MCF 10A (cell line): ENCODE data around the gene COL4A4. TPM values are rescaled to one million over a fixed set of nuclear protein-coding genes. Genes with fewer than 3 reads are reported as not detected.

Source experiments
- BruUV-seq: library from RNA; stranded (reverse); fragments of 400-500 nt; replicated peaks from 2 replicates; lab custom pipeline; 2021; lab: Mats Ljungman, UMichigan
- CTCF ChIA-PET: fragments of 300-600 bp; sonication (Branson Sonifier 250); formaldehyde crosslinking; extraction: SDS; loops from one replicate; lab custom pipeline; 2021; ENCODE audit warnings: antibody characterized with exemption, inconsistent platforms; lab: Yijun Ruan, JAX
- POLR2A ChIA-PET: fragments of 300-600, 350-650 bp; sonication (Branson Sonifier 250); formaldehyde crosslinking; extraction: SDS; loops from one replicate; lab custom pipeline; 2020; ENCODE audit warnings: antibody characterized with exemption, inconsistent platforms; lab: Yijun Ruan, JAX
- DNase-seq: peaks from one replicate; pipeline ENCODE4 v3.0.0-alpha.2; 2018; ENCODE audit not compliant: unreplicated experiment
- H3K27ac Mint-ChIP-seq: one replicate; pipeline ENCODE4 v1.8.0; 2022; ENCODE audit warnings: mild to moderate bottlenecking, low read depth, mixed read lengths; ENCODE audit not compliant: unreplicated experiment
- H3K27me3 Mint-ChIP-seq: one replicate; pipeline ENCODE4 v1.8.0; 2022; ENCODE audit warnings: mixed read lengths; ENCODE audit not compliant: insufficient read depth, unreplicated experiment
- H3K36me3 Mint-ChIP-seq: one replicate; pipeline ENCODE4 v1.8.0; 2022; ENCODE audit warnings: mild to moderate bottlenecking, moderate library complexity, mixed read lengths; ENCODE audit not compliant: insufficient read depth, unreplicated experiment
- H3K4me1 Mint-ChIP-seq: one replicate; pipeline ENCODE4 v1.8.0; 2022; ENCODE audit warnings: mixed read lengths; ENCODE audit not compliant: insufficient read depth, unreplicated experiment
- H3K4me3 Mint-ChIP-seq: one replicate; pipeline ENCODE4 v1.8.0; 2022; ENCODE audit warnings: mild to moderate bottlenecking, moderate library complexity, mixed read lengths; ENCODE audit not compliant: unreplicated experiment
- H3K9me3 Mint-ChIP-seq: one replicate; pipeline ENCODE4 v1.8.0; 2022; ENCODE audit warnings: mixed read lengths; ENCODE audit not compliant: unreplicated experiment
- CTCF ChIP-seq: fragments of 200-600 bp; IDR thresholded peaks from one replicate; pipeline ENCODE4 v1.8.0; 2022; ENCODE audit warnings: antibody characterized with exemption, mild to moderate bottlenecking; ENCODE audit not compliant: unreplicated experiment
- intact Hi-C: fragments of 100-400 bp; cut with micrococcal nuclease; formaldehyde crosslinking; loops from 2 replicates; pipeline ENCODE4 v1.14.1; 2022
- total RNA-seq: library from RNA; stranded (reverse); gene quantifications from 2 replicates; pipeline ENCODE4 v1.2.3, GENCODE V29; 2022

COL4A4 gene
- total RNA-seq, 1 experiment from 2014 or later: 0.30 TPM

DNA sequence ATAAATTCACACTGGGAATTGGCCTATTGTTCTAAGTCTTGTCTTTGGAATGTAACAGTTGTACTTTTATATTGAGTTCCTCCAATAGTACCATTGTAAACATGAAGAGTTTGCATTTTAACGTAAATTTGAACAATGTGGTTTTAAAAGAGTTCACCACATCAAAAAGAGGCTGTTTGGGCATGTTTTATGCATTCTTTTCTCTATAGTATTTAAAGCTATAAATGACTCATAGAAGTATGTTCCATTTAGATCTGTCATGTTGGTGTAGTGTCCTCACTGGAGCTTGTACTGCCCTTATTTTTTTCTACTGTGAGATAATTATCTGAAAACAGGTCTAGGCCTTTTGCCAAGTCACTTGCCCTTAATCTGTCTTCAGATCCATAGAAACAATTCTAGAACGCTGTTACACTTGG lies 186.2 kb downstream of the COL4A4 start:
- Mint-ChIP-seq H3K27ac (no peak overlapping the region), H3K4me3 (no peak overlapping the region)
- peak; percentile 40 for DNase-seq

DNA sequence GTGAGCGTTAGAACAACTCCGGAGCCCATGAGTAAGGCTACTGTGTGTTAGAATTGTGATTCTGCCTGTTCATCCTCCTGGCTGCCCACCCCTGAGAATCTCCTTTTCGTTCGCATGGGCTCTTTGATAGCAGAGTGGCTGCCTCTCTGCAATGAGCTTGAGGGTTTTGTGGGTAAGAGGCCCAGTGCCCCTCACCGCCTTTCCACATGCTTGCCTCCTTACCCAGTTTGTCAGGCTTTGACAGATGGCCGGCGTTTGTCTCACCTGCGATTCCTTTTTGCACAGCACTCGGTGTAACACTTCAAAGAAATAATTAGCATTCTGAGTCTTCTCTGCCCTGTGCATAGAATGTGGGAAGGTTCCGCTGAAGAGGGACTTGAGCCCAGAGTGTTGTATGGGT lies 190.2 kb downstream of the COL4A4 start:
- no peak for TF ChIP-seq CTCF
- Mint-ChIP-seq H3K27ac (no peak overlapping the region), H3K4me3 (no peak overlapping the region), H3K27me3 (no peaks in the 10 kb centered on the region), H3K4me1 (peaks cover 17% of the 10 kb centered on the region), H3K36me3 (no peaks in the 10 kb centered on the region), H3K9me3 (no peaks in the 10 kb centered on the region)
- intact Hi-C loops: no loop called here
- ChIA-PET POLR2A (no interaction called here), CTCF (no interaction called here)
- BruUV-seq: no TSS peak
- DNase-seq: no peak

More for the DNA sequence above, 186.2 kb downstream of the COL4A4 start:
- no peaks in the 10 kb centered on the region for H3K9me3 Mint-ChIP-seq
- H3K27me3 Mint-ChIP-seq: no peaks in the 10 kb centered on the region
- ChIA-PET CTCF (interaction anchor here (0.7 to 1.7 kb wide), 2 partner anchors 61 to 1545 kb away, joined by 3 to 5 read pairs; no protein-coding TSS in a partner anchor), POLR2A (interaction anchor here (0.6 to 3.0 kb wide), 4 partner anchors 62 to 531 kb away, joined by 3 to 20 read pairs (median 4); partner anchors contain the start of gene RHBDD1)
- TF ChIP-seq CTCF: no peak
- no peaks in the 10 kb centered on the region for H3K36me3 Mint-ChIP-seq
- intact Hi-C loops: no loop called here
- peaks cover 26% of the 10 kb centered on the region for H3K4me1 Mint-ChIP-seq
- no TSS peak for BruUV-seq

GRCh38 chr2:226971770-226972169 lies 192.2 kb downstream of the COL4A4 start:
- H3K4me1 Mint-ChIP-seq: peaks cover 4% of the 10 kb centered on the region
- no TSS peak for BruUV-seq

DNA sequence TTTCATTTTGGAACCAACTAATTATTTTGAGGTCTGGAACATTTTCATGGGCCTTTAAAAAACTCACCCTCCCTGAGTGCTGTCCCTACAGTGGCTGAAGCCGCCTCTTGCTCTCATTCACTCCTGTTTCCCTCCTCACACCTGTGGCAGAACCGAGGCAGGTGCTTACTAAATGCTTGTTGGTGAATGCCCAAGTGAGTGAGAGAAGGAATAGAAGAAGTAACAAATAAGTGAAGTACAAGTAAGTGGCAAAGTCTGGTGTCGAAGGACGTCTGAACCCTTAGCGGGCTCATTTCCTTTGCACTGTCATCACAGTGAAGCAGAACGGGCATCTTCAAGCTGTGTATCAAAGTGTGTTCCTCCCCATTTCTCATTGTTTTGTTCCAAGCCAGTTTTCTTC lies 192.9 kb downstream of the COL4A4 start:
- ChIA-PET POLR2A (interaction anchor here (0.5 kb wide), 1 partner anchor 234 kb away, joined by 3 read pairs; no protein-coding TSS in a partner anchor), CTCF (interaction anchor here (0.6 kb wide), 1 partner anchor 1311 kb away, joined by 3 read pairs; no protein-coding TSS in a partner anchor)
- BruUV-seq: no TSS peak
- DNase-seq: no peak
- H3K27me3 Mint-ChIP-seq: no peaks in the 10 kb centered on the region
- TF ChIP-seq CTCF: no peak
- no peaks in the 10 kb centered on the region for H3K36me3 Mint-ChIP-seq
- H3K9me3 Mint-ChIP-seq: no peaks in the 10 kb centered on the region
- intact Hi-C loops: no loop called here
- no peak overlapping the region for H3K4me3 Mint-ChIP-seq
- H3K27ac Mint-ChIP-seq: no peak overlapping the region
- H3K4me1 Mint-ChIP-seq: no peaks in the 10 kb centered on the region

More at GRCh38 chr2:226971770-226972169, 192.2 kb downstream of the COL4A4 start:
- ChIA-PET POLR2A (interaction anchor here (0.5 kb wide), 1 partner anchor 233 kb away, joined by 3 read pairs; no protein-coding TSS in a partner anchor), CTCF (no interaction called here)
- Mint-ChIP-seq H3K27me3 (no peaks in the 10 kb centered on the region), H3K9me3 (no peaks in the 10 kb centered on the region), H3K4me3 (no peak overlapping the region), H3K36me3 (no peaks in the 10 kb centered on the region), H3K27ac (no peak overlapping the region)
- intact Hi-C loops: no loop called here
- TF ChIP-seq CTCF: no peak
- DNase-seq: no peak
